T-helper 9 cell (primary cell): Measurements from ENCODE around the gene PER1.
A peak's percentile ranks its signal among the peaks of the same experiment; 100 is the strongest.

Source experiments
- DNase-seq: peaks from one replicate; pipeline ENCODE4 v3.0.0-alpha.2; 2020

Gene PER1

DNA sequence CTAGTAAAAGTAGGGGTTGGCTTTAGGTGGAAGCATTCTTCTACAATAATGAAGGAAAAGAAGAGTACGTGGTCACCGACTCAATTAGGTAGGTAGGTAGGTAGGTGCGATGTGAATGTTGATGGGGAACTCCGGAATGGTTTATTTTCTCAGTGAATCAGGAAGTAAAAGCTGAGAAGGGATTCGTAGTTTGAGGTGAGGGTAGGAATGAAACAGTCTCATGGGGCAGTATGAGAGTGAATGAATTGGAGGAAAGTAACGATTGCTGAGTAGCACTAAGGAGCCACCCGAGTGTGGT lies 13.9 kb downstream of the PER1 start:
- no peak for DNase-seq

DNA sequence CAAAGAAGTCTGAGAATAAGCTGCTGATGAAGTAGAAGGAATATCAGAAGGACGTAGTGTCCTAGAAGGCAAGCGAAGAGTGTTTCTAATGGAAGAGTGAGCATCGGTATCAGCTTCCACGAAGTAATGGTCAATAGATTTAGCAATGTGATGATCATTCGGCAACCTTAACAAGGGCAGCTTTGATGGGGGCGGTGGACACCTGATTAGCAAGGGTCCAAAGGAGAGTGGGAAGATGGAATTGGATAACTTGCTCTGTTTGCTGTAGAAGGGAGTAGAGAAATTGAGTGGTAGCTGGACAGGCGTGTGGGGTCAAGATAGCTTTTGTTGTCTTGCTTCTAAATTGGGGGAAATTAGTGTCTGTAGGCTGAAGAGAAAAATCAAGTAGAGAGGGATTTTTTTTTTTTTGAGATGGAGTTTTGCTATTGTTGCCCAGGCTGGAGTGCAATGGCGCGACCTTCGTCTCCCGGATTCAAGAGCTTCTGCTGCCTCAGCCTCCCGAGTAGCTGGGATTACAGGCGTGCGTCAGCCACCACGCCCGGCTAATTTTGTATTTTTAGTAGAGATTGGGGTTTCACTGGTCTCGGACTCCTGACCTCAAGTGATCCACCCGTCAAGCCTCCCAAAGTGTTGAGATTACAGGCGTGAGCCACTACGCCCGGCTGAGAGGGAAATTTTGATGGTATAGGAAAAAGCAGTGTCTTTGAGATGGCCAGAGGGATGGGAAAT lies 14.4 kb downstream of the PER1 start:
- no peak for DNase-seq

DNA sequence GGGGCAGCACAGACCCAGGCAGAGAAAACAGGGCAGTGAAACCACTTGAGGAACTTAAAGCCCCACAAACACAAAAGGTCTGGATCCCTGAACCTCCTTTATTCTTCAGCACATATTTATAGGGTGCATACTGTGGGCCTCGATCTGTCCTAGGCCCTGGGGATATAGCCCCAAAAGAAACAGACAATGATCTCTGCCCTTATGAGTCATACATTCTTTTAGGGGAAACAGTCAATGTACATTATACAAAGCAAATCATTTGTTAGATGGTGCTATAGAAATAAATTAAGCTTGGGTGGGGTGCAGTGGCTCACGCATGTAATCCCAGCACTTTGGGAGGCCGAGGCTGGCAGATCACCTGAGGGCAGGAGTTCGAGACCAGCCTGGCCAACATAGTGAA lies 18.3 kb downstream of the PER1 start:
- DNase-seq, result no peak

DNA sequence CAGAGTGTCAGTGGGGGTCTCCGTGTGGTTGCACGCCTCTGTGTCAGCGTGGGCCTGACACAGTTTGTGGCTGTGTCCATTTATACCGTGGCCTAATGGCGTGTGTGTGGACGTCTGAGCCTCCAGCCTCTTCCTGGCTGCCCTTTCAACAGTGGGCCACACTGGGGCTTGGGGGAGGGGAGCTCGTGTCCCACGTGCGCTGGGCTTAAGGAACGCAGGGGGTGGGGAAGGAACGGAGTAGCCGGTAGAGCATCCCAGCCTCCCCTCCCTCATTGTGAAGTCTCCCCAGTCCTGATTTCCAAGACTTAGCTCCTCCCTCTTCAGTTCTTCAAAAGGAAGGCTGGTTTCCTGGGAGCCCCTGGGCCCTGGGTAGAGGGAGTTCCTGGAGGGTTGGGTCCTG lies 18.8 kb downstream of the PER1 start:
- no peak for DNase-seq

DNA sequence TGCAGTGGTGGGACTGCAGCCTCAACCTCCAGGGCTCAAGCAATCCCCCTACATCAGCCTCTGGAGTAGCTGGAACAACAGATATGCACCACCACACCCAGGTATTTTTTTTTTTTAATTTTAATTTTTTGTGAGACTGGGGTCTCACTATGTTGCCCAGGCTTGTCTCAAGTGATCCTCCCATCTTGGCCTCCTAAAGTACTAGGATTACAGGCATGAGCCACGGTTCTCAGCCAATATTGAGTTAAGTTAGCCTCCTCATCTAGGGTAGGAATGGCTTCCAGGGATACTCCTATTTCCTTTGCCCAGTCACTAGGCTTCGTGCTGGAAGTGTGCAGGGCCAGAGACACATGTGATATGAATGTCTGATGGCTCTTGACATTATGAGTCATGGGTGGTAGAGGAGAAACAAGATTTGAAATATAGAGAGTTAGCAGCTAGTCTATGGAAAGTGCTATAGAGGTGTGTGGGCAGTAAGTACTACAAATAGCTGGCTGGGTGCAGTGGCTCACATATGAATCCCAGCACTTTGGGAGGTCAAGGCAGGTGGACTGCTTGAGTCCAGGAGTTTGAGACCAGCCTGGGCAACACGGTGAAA lies 20.3 kb downstream of the PER1 start:
- DNase-seq, result no peak

DNA sequence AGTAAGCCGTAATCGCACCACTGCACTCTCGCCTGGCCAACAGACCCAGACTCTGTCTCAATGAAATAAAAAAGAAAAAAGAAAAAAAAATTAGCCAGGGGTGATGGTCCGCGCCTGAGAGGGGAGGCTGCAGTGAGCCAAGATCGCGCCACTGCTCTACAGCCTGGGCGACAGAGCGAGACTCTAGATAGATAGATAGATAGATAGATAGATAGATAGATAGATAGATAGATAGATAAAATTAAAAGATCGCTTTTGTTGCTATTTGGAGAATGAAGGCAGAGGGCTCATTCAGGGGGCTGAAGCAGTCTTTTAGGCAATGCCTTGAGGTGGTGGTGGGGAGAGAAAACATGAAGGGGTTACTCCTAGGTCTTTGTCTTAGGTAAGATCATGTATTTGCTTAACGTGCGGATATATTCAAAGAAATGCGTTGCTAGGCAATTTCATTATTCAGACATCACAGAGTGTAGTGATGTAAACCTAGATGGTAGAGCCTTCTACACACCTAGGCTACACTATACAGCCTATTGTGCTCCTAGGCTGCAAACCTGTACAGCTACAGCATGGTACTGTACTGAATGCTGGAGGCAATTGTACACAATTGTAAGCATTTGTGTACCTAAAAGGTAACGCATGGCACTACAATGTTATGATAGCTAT lies 23.9 kb downstream of the PER1 start:
- no peak for DNase-seq

DNA sequence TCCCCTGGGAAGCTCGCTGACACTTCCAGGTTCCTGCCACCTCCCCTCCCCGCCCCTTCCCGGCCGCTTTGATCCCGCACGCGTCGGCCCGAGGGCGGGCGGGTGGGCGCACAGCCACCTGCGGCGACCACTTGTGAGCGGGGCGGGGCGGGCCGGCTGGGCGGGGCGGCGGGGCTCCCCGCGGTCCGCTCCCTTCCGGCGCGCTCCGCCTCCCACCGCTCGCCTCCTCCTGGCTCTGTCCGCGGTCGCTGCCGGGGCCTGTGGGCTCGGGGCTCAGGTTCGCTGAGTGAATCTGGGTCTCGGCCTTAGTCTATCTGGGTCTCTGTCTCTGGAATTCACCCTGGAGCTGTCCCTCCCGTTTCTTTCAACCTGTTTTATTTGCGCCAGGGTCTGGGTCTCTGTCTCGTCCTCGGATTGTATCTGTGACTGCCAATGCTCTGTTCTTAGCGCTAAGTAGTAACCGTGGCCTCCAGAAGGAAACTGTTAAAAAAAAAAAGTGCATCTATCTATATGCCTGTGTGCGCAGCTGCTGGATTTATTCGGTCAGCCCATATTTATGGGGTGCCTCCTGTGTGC lies 25.6 kb downstream of the PER1 start:
- DNase-seq, result no peak

DNA sequence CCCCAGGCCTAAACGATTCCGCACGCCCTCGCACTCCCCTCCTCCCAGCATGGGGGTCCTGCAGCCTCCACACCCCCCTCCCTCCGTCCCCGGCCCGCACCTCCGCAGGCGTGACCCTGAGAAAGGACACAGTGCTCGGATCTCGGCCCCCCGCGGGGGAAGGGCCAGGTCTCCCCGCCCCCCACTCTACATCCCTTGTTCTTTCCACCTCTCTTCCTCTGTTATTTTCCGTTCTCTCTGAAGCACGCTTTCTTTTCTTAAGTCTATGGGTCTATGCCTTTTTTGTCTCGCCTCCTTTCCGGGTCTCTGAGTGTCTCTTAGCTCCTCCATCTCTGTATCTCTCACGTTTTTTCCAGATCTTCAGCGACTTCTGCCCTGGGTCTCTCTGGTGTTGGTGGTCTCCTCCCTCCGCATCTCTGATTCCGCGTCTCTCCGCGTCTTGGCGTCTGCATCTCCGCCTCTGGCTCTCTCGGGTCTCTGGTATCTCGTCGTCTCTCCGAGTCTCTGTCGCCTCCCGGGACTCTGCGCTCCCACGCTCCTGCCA lies 26.2 kb downstream of the PER1 start:
- no peak for DNase-seq

DNA sequence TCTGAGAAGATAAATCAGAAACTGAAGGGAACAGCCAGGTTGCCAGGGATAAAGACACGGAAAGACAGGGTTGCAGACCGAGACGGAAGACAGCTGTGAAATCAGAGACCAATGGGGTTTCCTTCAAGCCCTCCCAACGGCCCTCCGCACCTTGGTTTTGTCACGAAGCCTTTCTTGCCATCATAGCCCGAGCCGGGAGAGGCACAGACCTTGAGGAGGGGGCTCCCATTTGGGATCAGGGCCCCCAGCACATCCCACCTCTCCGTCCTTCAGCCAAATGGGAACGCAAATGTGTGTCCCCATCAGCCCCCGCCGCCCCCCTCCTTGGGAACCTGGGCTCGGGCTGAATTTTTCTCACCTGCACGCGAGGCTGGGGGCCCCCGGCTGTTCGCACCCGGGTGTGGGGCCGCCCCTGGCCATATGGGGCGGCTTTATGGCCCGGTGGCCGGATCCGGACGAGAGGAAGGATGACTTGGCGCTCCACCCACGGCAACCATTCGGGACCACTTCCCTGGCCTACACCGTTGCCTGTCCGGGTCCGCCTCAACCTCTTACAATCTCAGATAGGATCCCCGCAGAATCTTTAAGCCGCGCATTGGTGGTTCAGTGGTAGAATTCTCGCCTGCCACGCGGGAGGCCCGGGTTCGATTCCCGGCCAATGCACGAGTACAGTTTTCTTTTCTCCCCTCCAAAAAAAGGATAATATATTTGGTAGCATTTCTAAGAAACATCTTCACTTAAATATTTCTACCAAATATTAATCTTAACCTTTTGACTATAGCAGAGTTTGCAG lies 26.9 kb downstream of the PER1 start:
- peak; percentile 84 for DNase-seq

DNA sequence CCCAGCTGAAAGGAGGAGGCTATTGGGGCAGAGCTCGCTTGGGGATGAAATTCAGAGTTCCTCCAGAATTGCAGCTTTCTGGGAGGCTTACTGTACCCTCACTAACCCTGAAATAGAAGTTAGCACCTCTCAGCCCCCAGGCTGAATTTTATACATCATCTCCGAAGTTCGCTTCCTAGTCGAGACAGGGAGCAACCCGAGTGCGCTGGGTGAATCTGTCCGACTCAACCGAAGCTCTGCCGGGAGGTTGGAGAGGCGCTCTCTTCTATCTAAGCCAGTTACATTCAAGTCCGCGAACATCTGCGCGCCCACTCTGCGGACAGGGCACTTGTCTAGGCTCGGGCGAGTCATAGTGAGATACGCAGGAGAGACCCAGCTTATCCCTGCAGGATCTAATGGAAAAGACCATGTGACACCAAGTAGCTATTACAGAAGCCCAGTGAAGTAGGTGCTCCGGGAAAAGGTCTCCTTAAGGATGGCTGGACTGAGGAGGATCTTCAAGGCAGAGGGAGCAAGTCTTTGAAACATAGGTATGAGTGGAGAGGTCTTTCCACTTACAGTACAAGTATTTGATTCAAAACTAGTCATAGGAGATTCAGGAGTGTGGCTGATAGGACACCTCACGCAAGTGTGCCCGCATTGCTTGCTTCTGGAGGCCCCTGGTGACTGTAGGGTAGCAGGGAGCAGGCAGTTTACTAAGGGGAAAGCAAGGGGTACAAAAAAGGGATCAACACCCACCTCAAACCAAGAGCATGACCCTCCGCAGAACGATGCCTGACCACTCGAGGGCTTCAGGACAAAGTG lies 27.7 kb downstream of the PER1 start:
- DNase-seq, result no peak

DNA sequence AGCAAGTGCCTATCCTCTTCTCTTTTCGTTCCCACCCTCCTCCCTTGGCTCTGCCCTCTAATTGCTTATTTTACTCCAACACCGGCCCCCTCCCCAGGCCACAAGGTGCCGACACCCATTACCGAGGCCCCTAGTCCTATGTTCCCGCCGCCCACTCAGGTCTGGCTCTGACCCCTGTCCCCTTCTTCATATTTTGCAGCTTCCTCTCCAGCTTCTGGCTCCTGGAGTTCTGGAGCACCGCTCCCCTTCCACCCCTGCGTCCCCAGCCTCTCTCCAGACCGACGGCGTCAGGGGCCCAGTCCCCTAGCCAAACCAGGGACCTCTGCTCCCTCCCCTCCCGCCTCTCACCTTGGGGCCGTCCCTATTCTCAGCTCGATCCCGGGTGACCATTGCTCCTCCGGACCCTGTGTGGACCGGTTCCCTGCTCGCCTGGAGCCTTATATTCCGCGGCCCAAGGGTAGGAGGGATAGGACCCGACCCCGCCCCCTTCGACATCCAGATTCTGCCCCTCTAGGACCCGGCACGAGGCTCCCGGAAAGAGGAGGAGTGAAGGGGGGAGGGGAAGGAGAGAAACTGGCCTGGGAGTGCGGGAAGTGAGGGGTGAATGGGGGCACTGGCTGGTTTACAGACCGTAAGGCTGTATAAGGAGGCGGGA lies 28.4 kb downstream of the PER1 start, which contains the start of gene HES7:
Gene HES7 (minus strand): TSS at position 412 of the 655 bp plus-strand sequence. CDS start 22 bp downstream, at position 390.
- no peak for DNase-seq

DNA sequence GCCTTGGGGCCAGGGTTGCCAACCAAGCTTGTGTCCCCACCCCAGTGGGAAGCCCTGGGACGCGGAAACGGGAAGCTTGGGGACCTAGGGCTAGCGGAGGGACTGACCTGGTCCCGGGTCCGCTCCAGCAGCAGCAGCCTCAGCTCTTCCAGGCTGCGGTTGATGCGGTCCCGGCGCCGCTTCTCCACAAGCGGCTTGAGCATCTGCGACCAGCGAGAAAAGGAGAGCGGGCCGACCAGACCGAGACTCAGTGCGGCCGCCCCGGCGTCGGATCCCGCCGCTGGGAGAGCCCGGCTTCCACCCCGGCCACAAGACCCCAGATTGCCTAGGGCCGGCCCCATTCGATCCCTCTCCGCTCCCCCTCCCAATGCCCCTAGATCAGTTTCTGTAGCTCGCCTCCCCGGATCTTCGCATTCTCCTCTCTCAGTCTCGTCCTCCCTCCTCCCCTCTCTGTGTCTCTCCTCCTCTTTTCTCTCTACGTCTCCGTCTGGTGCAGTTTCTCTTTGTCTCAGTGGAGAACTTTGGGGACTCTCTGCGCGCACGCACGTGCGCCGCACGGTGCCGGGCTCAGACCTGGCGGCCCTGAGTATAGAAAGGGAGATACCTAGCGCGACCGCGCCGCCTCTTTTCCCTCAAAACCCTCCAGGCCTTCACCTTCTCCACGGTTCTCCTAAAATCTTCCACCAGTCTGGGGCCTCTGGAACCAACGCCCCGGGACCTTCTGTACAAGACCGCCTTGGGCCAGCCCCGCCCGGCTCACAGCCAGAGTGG lies 29.1 kb downstream of the PER1 start:
- DNase-seq, result no peak

DNA sequence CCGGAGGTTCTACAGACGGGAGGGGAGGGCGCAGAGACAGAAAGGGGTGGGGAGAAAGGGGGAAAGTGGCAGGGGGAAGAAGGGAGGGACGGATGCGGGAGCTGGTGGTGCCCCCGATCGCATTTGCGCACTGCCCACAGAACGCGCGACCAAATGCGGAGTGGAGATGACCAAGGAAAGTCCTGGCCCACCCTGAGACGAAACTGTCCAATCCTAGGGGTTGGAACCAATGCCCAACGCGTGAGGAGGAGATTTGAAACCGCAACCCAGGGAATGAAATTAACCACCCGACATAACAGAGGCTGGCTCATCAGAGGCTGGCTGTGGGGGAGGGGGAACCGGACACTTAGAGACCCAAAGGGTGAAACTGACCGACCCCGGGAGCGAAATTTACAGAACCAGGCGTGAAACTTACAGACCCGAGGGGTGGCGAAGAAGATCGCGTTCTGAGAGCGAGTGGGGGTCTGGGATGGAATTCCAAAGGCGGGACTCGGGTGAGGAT lies 29.7 kb downstream of the PER1 start:
- DNase-seq, result no peak

DNA sequence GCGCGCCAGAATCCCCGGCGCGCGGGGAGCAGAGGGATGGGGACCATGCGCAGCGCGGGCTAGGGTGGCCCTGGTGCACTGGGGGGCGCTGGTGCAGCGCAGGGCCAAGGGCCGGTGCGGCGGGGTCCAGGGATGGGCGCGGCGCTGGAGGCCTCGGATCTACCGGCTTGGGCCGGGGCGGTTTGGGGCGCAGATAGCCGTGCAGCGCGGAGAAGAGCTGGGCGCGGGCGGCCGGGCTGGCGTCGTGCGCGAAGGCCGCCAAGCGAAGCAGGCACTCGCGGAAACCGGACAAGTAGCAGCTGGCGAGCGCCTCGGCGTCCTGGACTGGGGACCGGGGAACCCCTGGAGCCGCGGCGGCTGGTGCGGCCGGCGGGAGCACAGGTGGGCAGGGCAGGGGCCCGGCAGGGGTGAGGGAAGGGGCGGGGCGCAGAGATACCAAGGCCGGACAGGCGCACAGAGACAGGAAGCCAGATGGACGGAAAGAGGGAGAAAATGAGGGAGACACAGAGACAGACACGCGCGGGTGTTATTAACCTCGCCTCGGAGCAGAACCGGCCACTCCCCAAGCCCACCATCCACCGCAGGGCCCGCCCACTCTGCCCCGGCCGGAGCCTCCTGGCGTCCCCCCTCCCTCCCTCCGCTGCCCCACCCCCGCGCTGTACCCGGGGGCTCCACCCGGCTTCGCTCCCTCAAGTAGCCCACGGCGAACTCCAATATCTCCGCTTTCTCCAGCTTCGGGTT lies 30.4 kb downstream of the PER1 start:
- DNase-seq, result no peak

DNA sequence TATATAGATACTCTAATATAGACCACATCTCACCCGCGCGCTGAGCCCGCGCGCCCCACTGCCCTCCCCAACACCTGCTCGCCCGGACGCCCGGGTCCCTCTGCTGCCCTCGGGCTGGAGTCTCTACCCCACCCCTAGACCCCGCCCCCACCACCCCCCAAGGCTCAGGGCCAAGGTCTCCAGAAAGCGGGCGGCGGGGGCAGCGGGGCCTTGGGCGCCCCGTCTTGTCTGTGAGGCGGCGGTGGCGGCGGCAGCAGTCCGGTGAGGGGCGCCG lies 30.9 kb downstream of the PER1 start:
- DNase-seq, result no peak

DNA sequence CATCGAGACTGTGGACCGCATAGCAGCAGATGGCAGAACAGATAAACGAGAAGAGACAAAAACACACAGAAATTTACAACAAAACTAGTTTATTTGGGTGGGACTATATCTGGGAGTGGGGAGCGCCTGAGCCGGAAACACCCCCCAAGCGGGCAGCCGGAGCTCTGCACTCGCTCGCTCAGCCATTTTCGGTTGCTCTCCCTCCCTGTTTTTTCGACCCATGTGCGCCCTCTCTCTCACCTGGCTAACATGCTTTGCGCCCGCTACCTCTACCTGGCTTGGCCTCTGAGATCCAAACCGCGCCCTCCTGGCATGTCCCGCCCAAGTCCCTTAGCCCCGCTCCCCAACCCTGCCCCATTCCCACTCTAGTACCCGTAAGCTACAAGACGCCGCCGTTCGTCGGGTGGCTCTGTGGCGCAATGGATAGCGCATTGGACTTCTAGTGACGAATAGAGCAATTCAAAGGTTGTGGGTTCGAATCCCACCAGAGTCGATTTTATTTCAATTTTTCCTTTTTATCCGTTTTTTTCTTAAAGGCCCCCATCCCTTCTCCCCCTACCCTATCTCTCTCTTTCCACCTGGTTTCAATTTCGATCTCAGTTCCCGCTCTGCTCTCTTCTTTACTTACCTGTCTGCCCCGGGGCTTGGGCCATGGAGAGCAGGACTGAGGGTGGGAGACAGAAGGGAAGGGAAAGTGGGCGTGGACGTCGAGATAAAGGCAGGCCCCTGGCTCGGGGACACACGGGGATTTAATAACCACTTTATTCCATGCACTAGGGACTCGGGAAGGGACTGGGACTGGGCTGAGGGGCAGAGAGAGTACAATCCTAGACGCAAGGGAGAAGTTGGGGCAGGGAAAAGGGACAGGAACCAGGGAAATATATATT lies 31.4 kb downstream of the PER1 start:
- DNase-seq, result peak; percentile 53

DNA sequence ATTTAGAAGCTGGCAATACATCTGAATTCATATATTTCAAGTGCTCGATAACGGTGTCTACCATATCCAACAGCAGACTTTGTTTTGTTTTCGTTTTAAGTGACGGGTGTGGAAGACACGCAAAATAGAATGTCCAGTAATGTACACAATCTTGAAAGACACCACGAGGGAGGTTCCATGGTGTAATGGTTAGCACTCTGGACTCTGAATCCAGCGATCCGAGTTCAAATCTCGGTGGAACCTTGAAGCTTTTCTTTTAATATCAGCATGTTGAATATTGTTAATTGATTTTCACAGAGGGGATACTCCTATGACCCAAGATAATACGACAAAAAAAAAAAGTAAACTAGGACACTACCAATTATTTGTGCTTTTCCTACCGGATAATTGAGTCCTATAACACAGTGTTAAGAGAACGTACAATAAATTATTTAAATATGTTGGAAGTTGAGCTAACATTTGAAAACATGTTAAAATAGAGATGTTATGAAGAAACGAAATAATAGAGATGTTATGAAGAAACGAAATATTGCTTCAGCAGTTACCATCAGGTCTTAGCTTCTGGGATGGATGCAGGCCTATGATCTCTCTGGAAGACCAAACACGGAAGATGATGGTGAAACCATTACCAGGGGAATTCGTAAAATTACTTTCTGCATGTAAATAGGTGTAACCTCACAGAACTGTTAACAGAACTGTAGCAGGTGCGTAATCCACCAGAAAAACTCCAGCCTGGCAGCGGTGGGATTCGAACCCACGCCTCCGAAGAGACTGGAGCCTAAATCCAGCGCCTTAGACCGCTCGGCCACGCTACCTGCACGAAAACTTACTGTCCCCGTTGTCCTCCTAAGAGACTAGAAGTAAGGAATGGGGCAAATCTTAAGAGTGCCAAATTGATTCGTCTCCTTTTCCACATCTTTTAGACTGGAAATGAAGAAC lies 32.4 kb downstream of the PER1 start:
- DNase-seq, result peak; percentile 59
